GM12873 (cell line): ENCODE results near the gene ZNF695.

Experiments used
- TF ChIP-seq, protein P1 (sequence below): IDR thresholded peaks from 2 replicates; pipeline ENCODE4 v1.5.1; 2012; ENCODE audit warnings: low read depth, mild to moderate bottlenecking, moderate library complexity, low read length, control low read depth; ENCODE audit not compliant: insufficient read depth; ENCODE audit errors: missing control alignments

The ZNF695 gene

DNA sequence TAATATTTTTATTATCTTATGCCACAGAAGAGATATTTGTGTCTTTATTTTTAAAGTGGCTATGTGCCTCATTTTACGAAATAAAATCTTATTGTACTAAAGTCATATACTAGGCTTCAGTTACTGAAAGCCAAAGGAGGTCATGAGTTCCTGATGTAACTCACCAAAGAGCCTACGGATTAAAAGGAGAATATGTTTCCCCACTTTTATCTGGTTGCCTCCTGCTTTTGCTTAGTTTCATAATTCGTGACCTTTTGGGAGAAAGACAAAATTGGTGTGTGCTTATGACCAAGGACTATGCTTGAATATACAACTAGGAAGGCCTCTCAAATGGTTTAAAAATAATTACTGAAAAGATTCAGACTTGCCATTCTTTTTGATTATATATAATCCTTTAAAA, 57.9 kb downstream of the ZNF695 start:
- TF ChIP-seq, protein P1, sequence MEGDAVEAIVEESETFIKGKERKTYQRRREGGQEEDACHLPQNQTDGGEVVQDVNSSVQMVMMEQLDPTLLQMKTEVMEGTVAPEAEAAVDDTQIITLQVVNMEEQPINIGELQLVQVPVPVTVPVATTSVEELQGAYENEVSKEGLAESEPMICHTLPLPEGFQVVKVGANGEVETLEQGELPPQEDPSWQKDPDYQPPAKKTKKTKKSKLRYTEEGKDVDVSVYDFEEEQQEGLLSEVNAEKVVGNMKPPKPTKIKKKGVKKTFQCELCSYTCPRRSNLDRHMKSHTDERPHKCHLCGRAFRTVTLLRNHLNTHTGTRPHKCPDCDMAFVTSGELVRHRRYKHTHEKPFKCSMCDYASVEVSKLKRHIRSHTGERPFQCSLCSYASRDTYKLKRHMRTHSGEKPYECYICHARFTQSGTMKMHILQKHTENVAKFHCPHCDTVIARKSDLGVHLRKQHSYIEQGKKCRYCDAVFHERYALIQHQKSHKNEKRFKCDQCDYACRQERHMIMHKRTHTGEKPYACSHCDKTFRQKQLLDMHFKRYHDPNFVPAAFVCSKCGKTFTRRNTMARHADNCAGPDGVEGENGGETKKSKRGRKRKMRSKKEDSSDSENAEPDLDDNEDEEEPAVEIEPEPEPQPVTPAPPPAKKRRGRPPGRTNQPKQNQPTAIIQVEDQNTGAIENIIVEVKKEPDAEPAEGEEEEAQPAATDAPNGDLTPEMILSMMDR = no peak

DNA sequence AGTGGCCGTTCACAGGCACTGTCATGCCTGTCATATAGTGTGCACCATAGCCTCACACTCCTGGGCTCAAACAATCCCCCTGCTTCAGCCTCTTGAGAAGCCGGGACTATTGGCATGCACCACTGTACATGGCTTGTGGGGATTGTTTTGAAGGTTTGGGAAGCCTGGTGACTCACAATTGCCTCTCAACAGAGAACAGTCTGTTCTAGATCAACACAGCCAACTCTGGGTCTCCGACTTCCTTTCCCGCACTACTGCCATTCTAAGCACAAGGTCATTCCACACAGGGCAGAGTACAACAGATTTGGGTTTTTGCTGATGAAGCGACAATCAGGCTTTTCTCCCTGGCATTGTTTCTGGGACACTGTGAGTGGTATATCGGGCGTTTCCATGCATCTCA, 60.6 kb downstream of the ZNF695 start:
- TF ChIP-seq, protein P1 = no peak

DNA sequence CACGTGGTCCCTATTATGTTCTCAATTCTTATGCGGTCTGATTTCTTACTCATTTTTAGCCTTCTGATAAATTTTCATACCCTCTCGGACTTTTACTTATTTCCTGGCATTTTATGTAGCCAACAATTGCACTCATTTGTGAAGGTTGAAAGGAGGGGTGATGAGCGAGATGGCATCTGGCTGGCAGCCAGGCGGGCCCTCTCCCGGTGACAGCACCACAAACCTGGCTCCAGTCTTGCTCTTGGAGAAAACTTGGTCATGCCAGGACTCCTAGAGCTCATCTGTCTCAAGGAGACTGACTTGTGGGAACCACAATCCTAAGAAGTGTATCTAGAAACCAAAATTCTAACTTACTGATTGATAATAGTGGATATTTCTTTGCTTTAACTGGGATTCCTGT, 61.5 kb downstream of the ZNF695 start:
- TF ChIP-seq, protein P1 = no peak
